Mammary epithelial cell (primary cell): ENCODE data around the gene ATP11A.

Source experiments
- CTCF ChIP-seq, 2 donors: IDR thresholded peaks in 1 of 2; conservative IDR thresholded peaks in 1 of 2; 2 replicates each; pipeline ENCODE4 v1.5.1; 2011 to 2012; ENCODE audit warnings: inconsistent platforms in 2 of 2, low read length in 2 of 2, mild to moderate bottlenecking in 2 of 2, control low read depth in 1 of 2, low read depth in 1 of 2; ENCODE audit not compliant: insufficient read depth in 1 of 2; ENCODE audit errors: extremely low read depth in 1 of 2
- EZH2 ChIP-seq: IDR thresholded peaks from 2 replicates; pipeline ENCODE4 v1.6.1; 2012; ENCODE audit warnings: low read length, inconsistent platforms, borderline replicate concordance

DNA sequence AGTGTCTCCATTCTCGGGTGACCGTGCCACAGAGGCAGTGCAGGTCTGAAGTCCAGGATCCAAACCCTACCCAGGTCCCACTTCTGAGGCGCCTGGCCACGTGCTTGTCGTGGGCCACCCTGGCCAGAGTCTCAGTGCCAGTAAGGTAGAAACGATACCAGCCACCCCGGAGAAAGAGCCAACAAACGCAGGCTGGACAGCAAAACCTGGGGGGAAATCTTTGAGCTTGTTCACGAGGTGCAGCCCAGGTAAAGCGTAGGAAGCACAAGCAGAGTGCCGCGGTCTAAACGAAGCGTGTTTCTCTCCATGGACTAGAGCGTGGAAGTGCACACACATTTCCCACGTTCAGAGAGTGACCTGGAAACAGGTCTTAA is 95.6 kb downstream of the ATP11A start:
- TF ChIP-seq CTCF (conservative IDR thresholded peaks at IDR 0.05 in 1 of 2, IDR thresholded peaks at IDR 0.05 in 1 of 2; ENCODE audit: extremely low read depth in 1 of 2, insufficient read depth in 1 of 2, low read depth in 1 of 2, low read length in 2 of 2) (no peak), EZH2 (no peak)
